Hepatocyte (in vitro differentiated cells): ENCODE results near the gene NPAS3. TPM values are rescaled to one million over a fixed set of nuclear protein-coding genes. Genes with fewer than 3 reads are reported as not detected.

Experiments
- DNase-seq: peaks from one replicate; pipeline ENCODE4 v3.0.0-alpha.2; 2016; ENCODE audit warnings: low spot score
- H2AFZ ChIP-seq: fragments of 200-600 bp; sonication (generic); 2 replicates; pipeline ENCODE4 v1.6.0; 2016; ENCODE audit warnings: antibody characterized with exemption, mild to moderate bottlenecking
- H3K27ac ChIP-seq: fragments of 200-600 bp; sonication (generic); 2 replicates; pipeline ENCODE4 v1.5.1; 2016; ENCODE audit warnings: mild to moderate bottlenecking
- H3K27me3 ChIP-seq: fragments of 200-600 bp; sonication (generic); 2 replicates; pipeline ENCODE4 v1.6.1; 2016
- H3K36me3 ChIP-seq: fragments of 200-600 bp; sonication (generic); replicated peaks from 2 replicates; pipeline ENCODE4 v1.5.1; 2016; ENCODE audit warnings: low read depth; ENCODE audit not compliant: insufficient read depth
- H3K4me1 ChIP-seq: fragments of 200-600 bp; sonication (generic); 2 replicates; pipeline ENCODE4 v1.5.1; 2016; ENCODE audit warnings: mild to moderate bottlenecking, moderate library complexity; ENCODE audit not compliant: insufficient read depth
- H3K4me2 ChIP-seq: fragments of 200-600 bp; sonication (generic); 2 replicates; pipeline ENCODE4 v1.6.0; 2016
- H3K4me3 ChIP-seq: fragments of 200-600 bp; sonication (generic); 2 replicates; pipeline ENCODE4 v1.5.1; 2016; ENCODE audit warnings: mild to moderate bottlenecking
- H3K79me2 ChIP-seq: fragments of 200-600 bp; sonication (generic); 2 replicates; pipeline ENCODE4 v1.6.0; 2017; ENCODE audit warnings: mild to moderate bottlenecking
- H3K9me2 ChIP-seq: fragments of 200-600 bp; sonication (generic); replicated peaks from 2 replicates; pipeline ENCODE4 v1.6.0; 2017; ENCODE audit warnings: mild to moderate bottlenecking; ENCODE audit not compliant: insufficient read depth
- H3K9me3 ChIP-seq: fragments of 200-600 bp; sonication (generic); 2 replicates; pipeline ENCODE4 v1.5.1; 2016; ENCODE audit warnings: low read depth, mild to moderate bottlenecking
- H4K20me1 ChIP-seq: fragments of 200-600 bp; sonication (generic); 2 replicates; pipeline ENCODE4 v1.6.0; 2016; ENCODE audit warnings: mild to moderate bottlenecking; ENCODE audit not compliant: insufficient read depth, poor library complexity, severe bottlenecking
- CTCF ChIP-seq: fragments of 200-600 bp; sonication (generic); IDR thresholded peaks from 2 replicates; pipeline ENCODE4 v1.5.1; 2016; ENCODE audit warnings: antibody characterized with exemption, mild to moderate bottlenecking; ENCODE audit not compliant: poor library complexity
- EZH2 ChIP-seq: fragments of 200-600 bp; sonication (generic); IDR thresholded peaks from 2 replicates; pipeline ENCODE4 v1.6.1; 2016; ENCODE audit warnings: antibody characterized with exemption, mild to moderate bottlenecking, borderline replicate concordance
- EZH2phosphoT487 ChIP-seq: fragments of 200-600 bp; sonication (generic); IDR thresholded peaks from one replicate; pipeline ENCODE4 v1.6.1; 2018; ENCODE audit warnings: antibody characterized with exemption, mild to moderate bottlenecking, low read depth, moderate library complexity; ENCODE audit not compliant: unreplicated experiment, severe bottlenecking
- WGBS: methylation state at CpG from one replicate; pipeline ENCODE4 v1.1.6; 2016; ENCODE audit warnings: low lambda C conversion rate; ENCODE audit errors: missing lambda C conversion rate; 5-methylcytosine and 5-hydroxymethylcytosine counted together
- polyA plus RNA-seq: library from polyadenylated mRNA; unstranded; fragments of >200 nt; fragmentation: Nextera tagmentation; extraction: Ambion mirVana; gene quantifications from 2 replicates; pipeline ENCODE4 v1.2.1, GENCODE V29; 2016
- total RNA-seq: library from RNA; depleted of rRNA; stranded (reverse); fragments of >200 nt; gene quantifications from 2 replicates; pipeline ENCODE4 v1.2.3, GENCODE V29; 2014

NPAS3 gene
- total and polyA plus RNA-seq, 2 experiments from 2014 or later: 0.11 to 1.1 TPM

GRCh38 chr14:32985866-32986265, 47.2 kb downstream of the NPAS3 start:
- Histone ChIP-seq H3K27ac (no peak overlapping the region), H3K9me2 (no peaks in the 10 kb centered on the region), H3K4me1 (no peaks in the 10 kb centered on the region), H3K27me3 (no peaks in the 10 kb centered on the region), H3K4me2 (no peak overlapping the region), H3K4me3 (no peak overlapping the region), H4K20me1 (no peaks in the 10 kb centered on the region), H3K79me2 (no peaks in the 10 kb centered on the region), H3K36me3 (no peaks in the 10 kb centered on the region), H2AFZ (no peak overlapping the region), H3K9me3 (no peaks in the 10 kb centered on the region)
- TF ChIP-seq CTCF: no peak
- TF ChIP-seq EZH2: no peak
- no peak for TF ChIP-seq EZH2phosphoT487
- DNase-seq: no peak
- 91% methylated on average over 8 of the region's 8 CpGs for WGBS

GRCh38 chr14:32986791-32987540, 48.3 kb downstream of the NPAS3 start:
- 82% methylated on average over 7 of the region's 7 CpGs for WGBS
- Histone ChIP-seq H3K27ac (no peak overlapping the region), H3K9me2 (no peaks in the 10 kb centered on the region), H3K27me3 (no peaks in the 10 kb centered on the region), H3K4me3 (no peak overlapping the region), H2AFZ (no peak overlapping the region), H3K79me2 (no peaks in the 10 kb centered on the region), H3K4me1 (no peaks in the 10 kb centered on the region), H3K36me3 (no peaks in the 10 kb centered on the region), H4K20me1 (no peaks in the 10 kb centered on the region), H3K4me2 (no peak overlapping the region), H3K9me3 (no peaks in the 10 kb centered on the region)
- no peak for DNase-seq
- TF ChIP-seq EZH2phosphoT487: no peak
- TF ChIP-seq CTCF: no peak
- no peak for TF ChIP-seq EZH2

- H3K9me2 ChIP-seq: no peaks in the 10 kb centered on the region
- no peaks in the 10 kb centered on the region for H3K36me3 ChIP-seq
- no peak overlapping the region for H3K4me3 ChIP-seq
- H3K4me2 ChIP-seq: no peak overlapping the region
- H3K4me1 ChIP-seq: no peaks in the 10 kb centered on the region
- H3K9me3 ChIP-seq: no peaks in the 10 kb centered on the region
- WGBS: 72% methylated on average over 4 of the region's 4 CpGs
- no peaks in the 10 kb centered on the region for H3K79me2 ChIP-seq
- no peaks in the 10 kb centered on the region for H3K27me3 ChIP-seq
- DNase-seq: no peak
- no peak overlapping the region for H3K27ac ChIP-seq
- H2AFZ ChIP-seq: no peak overlapping the region
- TF ChIP-seq EZH2 (no peak), CTCF (no peak), EZH2phosphoT487 (no peak)
- H4K20me1 ChIP-seq: no peaks in the 10 kb centered on the region
These were observed 53.0 kb downstream of the NPAS3 start for GRCh38 chr14:32991691-32992090.

GRCh38 chr14:32993921-32994320, 55.2 kb downstream of the NPAS3 start:
- DNase-seq: no peak
- Histone ChIP-seq H3K4me2 (no peak overlapping the region), H3K4me3 (no peak overlapping the region), H3K9me2 (no peaks in the 10 kb centered on the region), H3K36me3 (no peaks in the 10 kb centered on the region), H3K9me3 (no peaks in the 10 kb centered on the region), H4K20me1 (no peaks in the 10 kb centered on the region), H3K79me2 (no peaks in the 10 kb centered on the region), H3K27ac (no peak overlapping the region), H3K4me1 (no peaks in the 10 kb centered on the region), H2AFZ (no peak overlapping the region), H3K27me3 (no peaks in the 10 kb centered on the region)
- TF ChIP-seq EZH2: no peak
- TF ChIP-seq EZH2phosphoT487: no peak
- TF ChIP-seq CTCF: no peak
